NCI-H510A (cell line): ENCODE results near the gene LY6G6D.
A peak's percentile ranks its signal among the peaks of the same experiment; 100 is the strongest.

Experiments used
- DNase-seq: peaks from one replicate; lab custom pipeline; 2025; lab: John Stamatoyannopoulos, UW

The LY6G6D gene

GRCh38 chr6:31736021-31736767 is 21.0 kb downstream of the LY6G6D start, which contains the start of gene CLIC1:
CLIC1 (minus strand) TSS chr6:31736530; CDS start chr6:31736300, 230 bp downstream.
- DNase-seq = peak; percentile 86

GRCh38 chr6:31736768-31737314 is 21.7 kb downstream of the LY6G6D start:
- no peak for DNase-seq

GRCh38 chr6:31737315-31737990 is 22.3 kb downstream of the LY6G6D start:
- DNase-seq = peak; percentile 72

GRCh38 chr6:31737991-31738979 is 23.1 kb downstream of the LY6G6D start:
- peak; percentile 95 for DNase-seq

- DNase-seq = peak; percentile 99
Measured at GRCh38 chr6:31739639-31740396, 24.7 kb downstream of the LY6G6D start, which contains the start of gene MSH5. MSH5 (plus strand) TSS chr6:31740005; CDS start chr6:31740467, 462 bp downstream.

GRCh38 chr6:31740397-31741223 is 25.5 kb downstream of the LY6G6D start:
- DNase-seq = no peak

GRCh38 chr6:31741815-31742214 is 26.7 kb downstream of the LY6G6D start:
- DNase-seq = no peak

- DNase-seq = no peak
Measured at GRCh38 chr6:31742894-31743293, 27.7 kb downstream of the LY6G6D start.

GRCh38 chr6:31744422-31744821 is 29.3 kb downstream of the LY6G6D start:
- no peak for DNase-seq

GRCh38 chr6:31749301-31750036 is 34.3 kb downstream of the LY6G6D start:
- no peak for DNase-seq

GRCh38 chr6:31750411-31751022 is 35.4 kb downstream of the LY6G6D start:
- no peak for DNase-seq

- DNase-seq = no peak
Measured at GRCh38 chr6:31752739-31753319, 37.7 kb downstream of the LY6G6D start.

- DNase-seq = no peak
Measured at GRCh38 chr6:31758281-31758680, 43.1 kb downstream of the LY6G6D start.

- no peak for DNase-seq
Measured at GRCh38 chr6:31760790-31761189, 45.6 kb downstream of the LY6G6D start.

GRCh38 chr6:31761343-31761742 is 46.2 kb downstream of the LY6G6D start:
- DNase-seq = no peak

GRCh38 chr6:31762356-31762755 is 47.2 kb downstream of the LY6G6D start, which contains the start of gene SAPCD1:
SAPCD1 (plus strand) TSS chr6:31762656; CDS start chr6:31763055, 399 bp downstream.
- no peak for DNase-seq

GRCh38 chr6:31762878-31763618 is 47.9 kb downstream of the LY6G6D start:
- DNase-seq = no peak

- DNase-seq = no peak
Measured at GRCh38 chr6:31763619-31763940, 48.4 kb downstream of the LY6G6D start.
